H1 (cell line): ENCODE measurements around the gene CBS. TPM values are rescaled to one million over a fixed set of nuclear protein-coding genes. Genes with fewer than 3 reads are reported as not detected.
A peak's percentile ranks its signal among the peaks of the same experiment; 100 is the strongest.

ENCODE experiments used
- CTCF ChIA-PET: fragments of 300-600 bp; sonication (Branson Sonifier 250); formaldehyde crosslinking; loops from one replicate; lab custom pipeline; 2021; ENCODE audit not compliant: partially characterized antibody; lab: Charles Lee
- POLR2A ChIA-PET: fragments of 300-600 bp; sonication (Branson Sonifier 250); formaldehyde crosslinking; loops from one replicate; lab custom pipeline; 2021; ENCODE audit warnings: inconsistent platforms; ENCODE audit not compliant: partially characterized antibody; lab: Charles Lee
- DNase-seq, 2 experiments: peaks; one replicate each; pipeline versions ENCODE4 v3.0.0 to v3.0.0-alpha.2; 2010 to 2022; ENCODE audit warnings: low spot score in 2 of 2, low read depth in 1 of 2, mixed read lengths in 1 of 2
- FAIRE-seq: peaks from 2 replicates; lab custom pipeline; 2011; peaks lifted over from hg19 to GRCh38; lab: Jason Lieb, UNC
- H2AFZ ChIP-seq: 2 replicates; pipeline ENCODE4 v1.8.1; 2012; ENCODE audit warnings: low read length, inconsistent platforms
- H2AK5ac ChIP-seq: 2 replicates; pipeline ENCODE4 v1.6.1; 2013; ENCODE audit warnings: low read depth, low read length
- H2BK120ac ChIP-seq: replicated peaks from 2 replicates; pipeline ENCODE3; 2013; ENCODE audit warnings: low read depth, low read length, inconsistent platforms
- H2BK12ac ChIP-seq: 2 replicates; pipeline ENCODE4 v1.6.1; 2013; ENCODE audit warnings: low read depth, low read length
- H2BK15ac ChIP-seq: 2 replicates; pipeline ENCODE4 v1.6.1; 2013; ENCODE audit warnings: low read length
- H2BK20ac ChIP-seq: 2 replicates; pipeline ENCODE4 v1.6.1; 2013; ENCODE audit warnings: low read length
- H2BK5ac ChIP-seq: 2 replicates; pipeline ENCODE4 v1.6.1; 2013; ENCODE audit warnings: low read depth, low read length
- H3K14ac ChIP-seq: 2 replicates; pipeline ENCODE4 v1.6.1; 2013; ENCODE audit warnings: inconsistent platforms; ENCODE audit not compliant: insufficient read length
- H3K18ac ChIP-seq: 2 replicates; pipeline ENCODE4 v1.6.1; 2013; ENCODE audit warnings: low read length; ENCODE audit errors: extremely low read depth
- H3K23ac ChIP-seq: 2 replicates; pipeline ENCODE4 v1.6.1; 2013; ENCODE audit warnings: inconsistent platforms; ENCODE audit not compliant: insufficient read length
- H3K23me2 ChIP-seq: 2 replicates; pipeline ENCODE4 v1.6.1; 2013; ENCODE audit warnings: low read depth, low read length
- H3K27ac ChIP-seq: 2 replicates; pipeline ENCODE4 v1.6.1; 2011; ENCODE audit warnings: low read depth, low read length, inconsistent platforms
- H3K27me3 ChIP-seq, 4 experiments: replicated peaks in 1 of 4; 1 replicate in 1 of 4; 2 replicates in 3 of 4; pipeline versions ENCODE4 v1.6.1 to v1.8.1; 2011 to 2013; ENCODE audit warnings: low read length in 3 of 4, mild to moderate bottlenecking in 3 of 4, inconsistent platforms in 2 of 4, mixed read lengths in 2 of 4, moderate library complexity in 1 of 4; ENCODE audit not compliant: control insufficient read depth in 3 of 4, insufficient read depth in 3 of 4; ENCODE audit errors: extremely low read depth in 1 of 4
- H3K36me3 ChIP-seq, 4 experiments: 2 replicates each; pipeline versions ENCODE4 v1.6.1 to v1.8.1; 2011 to 2013; ENCODE audit warnings: mild to moderate bottlenecking in 4 of 4, low read length in 3 of 4, moderate library complexity in 2 of 4, control low read depth in 1 of 4, inconsistent platforms in 1 of 4; ENCODE audit not compliant: insufficient read depth in 4 of 4, control insufficient read depth in 2 of 4
- H3K4ac ChIP-seq: replicated peaks from 2 replicates; pipeline ENCODE3; 2013; ENCODE audit warnings: low read length, low read depth, mixed read lengths, inconsistent platforms; ENCODE audit not compliant: insufficient read length
- H3K4me1 ChIP-seq, 4 experiments: replicated peaks in 1 of 4; 1 replicate in 1 of 4; 2 replicates in 3 of 4; pipeline versions ENCODE4 v1.6.1 to v1.8.1; 2011 to 2013; ENCODE audit warnings: low read length in 3 of 4, inconsistent platforms in 2 of 4, mixed read lengths in 1 of 4; ENCODE audit not compliant: insufficient read depth in 4 of 4, control insufficient read depth in 3 of 4
- H3K4me2 ChIP-seq, 2 experiments: 2 replicates each; pipeline versions ENCODE4 v1.6.1 to v1.8.1; 2011 to 2013; ENCODE audit warnings: low read depth in 2 of 2, low read length in 2 of 2, control low read depth in 1 of 2, inconsistent platforms in 1 of 2, mild to moderate bottlenecking in 1 of 2; ENCODE audit not compliant: insufficient read depth in 1 of 2
- H3K4me3 ChIP-seq, 4 experiments: fragments of 200-600, 300-600 bp in 1 of 4; sonication (generic), shearing (Covaris generic), sonication (Bioruptor Twin) in 1 of 4; 2 replicates each; pipeline versions ENCODE4 v1.5.1 to v1.8.1; 2011 to 2016; ENCODE audit warnings: low read length in 4 of 4, low read depth in 3 of 4, control low read depth in 2 of 4, inconsistent platforms in 2 of 4, mild to moderate bottlenecking in 2 of 4, mixed read lengths in 1 of 4, moderate library complexity in 1 of 4; ENCODE audit not compliant: insufficient read depth in 2 of 4; ENCODE audit errors: extremely low read depth in 1 of 4
- H3K56ac ChIP-seq: replicated peaks from 2 replicates; pipeline ENCODE3; 2013; ENCODE audit warnings: low read depth, mild to moderate bottlenecking, mixed read lengths, low read length, inconsistent platforms; ENCODE audit not compliant: insufficient read length
- H3K79me1 ChIP-seq: 2 replicates; pipeline ENCODE4 v1.6.1; 2013; ENCODE audit warnings: low read depth, low read length, control low read depth
- H3K79me2 ChIP-seq, 2 experiments: 2 replicates each; pipeline versions ENCODE4 v1.6.1 to v1.8.1; 2012 to 2013; ENCODE audit warnings: low read length in 2 of 2, mild to moderate bottlenecking in 2 of 2, inconsistent platforms in 1 of 2; ENCODE audit not compliant: insufficient read depth in 2 of 2, control insufficient read depth in 1 of 2
- H3K9ac ChIP-seq, 4 experiments: replicated peaks in 1 of 4; 1 replicate in 1 of 4; 2 replicates in 3 of 4; pipeline versions ENCODE4 v1.6.1 to v1.8.1; 2011 to 2013; ENCODE audit warnings: low read depth in 3 of 4, low read length in 3 of 4, control low read depth in 2 of 4, mild to moderate bottlenecking in 2 of 4, moderate library complexity in 2 of 4, inconsistent platforms in 1 of 4; ENCODE audit errors: extremely low read depth in 1 of 4
- H3K9me3 ChIP-seq, 2 experiments: 2 replicates each; pipeline versions ENCODE4 v1.6.1 to v1.8.1; 2012 to 2013; ENCODE audit warnings: mild to moderate bottlenecking in 2 of 2, moderate library complexity in 2 of 2, control low read depth in 1 of 2, inconsistent platforms in 1 of 2, low read depth in 1 of 2, low read length in 1 of 2, mixed read lengths in 1 of 2; ENCODE audit not compliant: insufficient read depth in 2 of 2
- H4K20me1 ChIP-seq, 2 experiments: replicated peaks in 1 of 2; 2 replicates each; pipeline versions ENCODE3 to v1.8.1; 2011 to 2013; ENCODE audit warnings: inconsistent platforms in 2 of 2, low read length in 2 of 2, mild to moderate bottlenecking in 1 of 2; ENCODE audit not compliant: insufficient read depth in 2 of 2, control insufficient read depth in 1 of 2
- H4K5ac ChIP-seq: 2 replicates; pipeline ENCODE4 v1.6.1; 2013; ENCODE audit warnings: low read length, low read depth, mixed read lengths, inconsistent platforms; ENCODE audit not compliant: insufficient read length
- H4K8ac ChIP-seq: 2 replicates; pipeline ENCODE4 v1.8.0; 2013; ENCODE audit warnings: mild to moderate bottlenecking, moderate library complexity, low read length, inconsistent platforms; ENCODE audit not compliant: insufficient read depth; ENCODE audit errors: extremely low read depth
- H4K91ac ChIP-seq: replicated peaks from 2 replicates; pipeline ENCODE3; 2013; ENCODE audit warnings: low read length, mixed read lengths, inconsistent platforms; ENCODE audit not compliant: insufficient read length
- BCL11A ChIP-seq, 2 experiments: IDR thresholded peaks; one replicate each; pipeline ENCODE4 v1.6.1; 2011; ENCODE audit warnings: low read depth in 2 of 2, low read length in 2 of 2, mild to moderate bottlenecking in 2 of 2
- WGBS, 2 experiments: shearing (Covaris generic) in 1 of 2; methylation state at CpG; one replicate each; pipeline versions ENCODE4 v1.1.6 to v1.1.7; 2013 to 2015; ENCODE audit warnings: low lambda C conversion rate in 2 of 2, mixed read lengths in 2 of 2, inconsistent platforms in 1 of 2, low coverage in 1 of 2, missing lambda C conversion rate in 1 of 2; ENCODE audit not compliant: insufficient replicate concordance in 2 of 2, insufficient coverage in 1 of 2, insufficient read length in 1 of 2; ENCODE audit errors: extremely low coverage in 1 of 2, missing lambda C conversion rate in 1 of 2; 5-methylcytosine and 5-hydroxymethylcytosine counted together
- polyA plus RNA-seq, 7 experiments: library from polyadenylated mRNA; depleted of rRNA in 3 of 7; stranded (reverse) in 5 of 7; unstranded in 2 of 7; fragments of >200 nt in 5 of 7; fragments of 200-250 nt in 2 of 7; gene quantifications; 1 replicate in 5 of 7; 2 replicates in 1 of 7; 4 replicates in 1 of 7; pipeline versions ENCODE4 v1.2.1 to v1.2.3, GENCODE V29; 2011 to 2013; ENCODE audit warnings: missing spikeins in 2 of 7, mixed read lengths in 2 of 7
- total RNA-seq: library from RNA; stranded (reverse); fragmentation: NEBNext Ultra II Directional; extraction: Animal tissue kit (Norgen Biotek cat#: 25700); gene quantifications from 2 replicates; pipeline ENCODE4 v1.2.1, GENCODE V29; 2021

CBS gene
- total and polyA plus RNA-seq, 2 of the 8 experiments (the other 6 are each of a cell fraction or from before 2014, with no cell fraction given) = 114 to 455 TPM

DNA sequence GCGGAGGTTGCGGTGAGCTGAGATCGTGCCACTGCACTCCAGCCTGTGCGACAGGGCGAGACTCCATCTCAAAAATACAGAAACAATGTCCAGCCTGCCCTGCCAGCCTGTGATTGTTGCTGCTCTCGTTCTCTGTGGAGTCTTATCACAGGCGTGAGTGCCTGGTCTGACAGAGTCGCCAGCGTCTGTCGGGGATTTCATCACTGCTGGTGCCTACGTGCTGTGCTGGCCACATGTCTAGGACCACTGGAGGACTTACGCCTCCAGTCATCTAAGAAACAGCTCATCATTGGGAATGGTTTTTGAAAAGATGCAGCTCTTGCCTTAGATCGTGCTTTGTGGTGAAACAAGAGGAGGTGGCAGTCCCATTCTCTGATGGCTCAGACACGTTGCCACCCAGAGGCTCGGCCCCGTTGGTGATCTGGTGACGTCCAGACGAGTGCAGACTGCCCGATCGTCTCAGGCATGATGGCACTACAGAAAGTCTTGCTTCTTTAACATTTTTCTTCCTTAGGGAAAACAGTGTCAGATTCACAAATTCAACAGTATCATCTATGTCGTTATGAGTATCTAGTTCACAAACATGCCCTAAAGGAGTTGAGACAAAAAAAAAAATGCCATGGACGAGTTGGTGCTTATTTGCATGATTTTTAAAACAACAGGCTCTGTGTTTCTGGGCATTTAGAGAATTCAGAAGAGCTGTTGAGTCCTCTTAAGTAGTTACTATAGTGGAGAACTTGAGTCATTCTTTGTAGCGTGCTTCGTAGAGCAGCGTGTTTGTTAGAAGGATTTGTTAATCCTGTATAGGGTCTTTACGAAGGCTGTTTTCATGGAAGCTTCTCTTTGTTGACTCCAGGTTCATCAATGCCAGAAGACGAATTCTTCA, 47.5 kb downstream of the CBS start:
- 0 out of 2 replicates have a peak, but pooled peaks cover 2% of the 10 kb centered on the region for H3K23me2 ChIP-seq
- H3K27me3 ChIP-seq = no peaks in the 10 kb centered on the region
- H2BK5ac ChIP-seq = no peak overlapping the region
- H3K4me3 ChIP-seq = no peak overlapping the region
- TF ChIP-seq BCL11A (IDR thresholded peaks at IDR 0.05; ENCODE audit: low read depth in 2 of 2, low read length in 2 of 2) = no peak
- H3K14ac ChIP-seq = no peak overlapping the region
- no peaks in the 10 kb centered on the region for H3K79me2 ChIP-seq
- H2BK20ac ChIP-seq = no peak overlapping the region
- peaks cover 5 to 36% (median 14%) of the 10 kb centered on the region in 4 experiments; a peak in 7 of 8 replicates for H3K36me3 ChIP-seq
- no peaks in the 10 kb centered on the region for H3K9me3 ChIP-seq
- FAIRE-seq (no peak), DNase-seq (no peak)
- no peak overlapping the region for H3K56ac ChIP-seq
- H4K5ac ChIP-seq = no peak overlapping the region
- no peaks in the 10 kb centered on the region for H4K20me1 ChIP-seq
- H2BK12ac ChIP-seq = no peak overlapping the region
- H2BK15ac ChIP-seq = no peak overlapping the region
- H4K91ac ChIP-seq = peak overlapping the region; percentile 6
- no peak overlapping the region for H2BK120ac ChIP-seq
- H2AK5ac ChIP-seq = no peak overlapping the region
- H3K79me1 ChIP-seq = no peaks in the 10 kb centered on the region
- no peaks in the 10 kb centered on the region for H3K4me1 ChIP-seq
- WGBS, 2 experiments = 93% methylated on average over 27 of the region's 27 CpGs; no CpG with 5 or more reads in 1 of the 2 experiments
- CTCF ChIA-PET = interaction anchor here (0.6 kb wide), 1 partner anchor 150 kb away, joined by 3 read pairs; no protein-coding TSS in a partner anchor
- H3K4me2 ChIP-seq = no peak overlapping the region
- no peak overlapping the region for H2AFZ ChIP-seq
- no peak overlapping the region for H3K18ac ChIP-seq
- H3K23ac ChIP-seq = no peak overlapping the region
- no peak overlapping the region for H3K9ac ChIP-seq
- no peak overlapping the region for H3K27ac ChIP-seq
- no peak overlapping the region for H3K4ac ChIP-seq
- no peak overlapping the region for H4K8ac ChIP-seq
- POLR2A ChIA-PET = interaction anchor here (0.7 to 1.2 kb wide), 3 partner anchors 14 to 187 kb away, joined by 3 to 4 read pairs (median 3); no protein-coding TSS in a partner anchor
